HFFc6 (cell line): Measurements from ENCODE around the gene OR14C36. TPM values are rescaled to one million over a fixed set of nuclear protein-coding genes. Genes with fewer than 3 reads are reported as not detected.
"Not testable (repeated sequence)": the region's sequence is repeated elsewhere in the genome, so short reads cannot be mapped to it uniquely, and the experiment has no call there.

Experiments
- DNase-seq: peaks from one replicate; pipeline ENCODE4 v3.0.0-alpha.2; 2018
- H3K27ac Mint-ChIP-seq: 2 replicates; pipeline ENCODE4 v1.8.0; 2020; ENCODE audit warnings: mild to moderate bottlenecking, mixed read lengths
- H3K27me3 Mint-ChIP-seq: 2 replicates; pipeline ENCODE4 v1.8.0; 2021; ENCODE audit warnings: mild to moderate bottlenecking, moderate library complexity, mixed read lengths; ENCODE audit not compliant: insufficient read depth
- H3K36me3 Mint-ChIP-seq: 2 replicates; pipeline ENCODE4 v1.8.0; 2021; ENCODE audit warnings: low read depth, mixed read lengths
- H3K4me1 Mint-ChIP-seq: 2 replicates; pipeline ENCODE4 v1.8.0; 2020; ENCODE audit warnings: low read depth, mixed read lengths
- H3K4me3 Mint-ChIP-seq: 2 replicates; pipeline ENCODE4 v1.8.0; 2020; ENCODE audit warnings: mild to moderate bottlenecking, moderate library complexity, mixed read lengths
- H3K9me3 Mint-ChIP-seq: 2 replicates; pipeline ENCODE4 v1.8.0; 2020; ENCODE audit warnings: mild to moderate bottlenecking, mixed read lengths
- long read RNA-seq: library from polyadenylated mRNA; unstranded; transcript quantifications from one replicate; pipeline ENCODE4 v2.0.0, GENCODE V29; 2019
- total RNA-seq, 6 experiments: library from RNA; stranded (reverse); fragmentation: NEBNext Ultra II Directional; extraction: Animal tissue kit (Norgen Biotek cat#: 25700); gene quantifications; 2 replicates in 1 of 6; 3 replicates in 5 of 6; pipeline ENCODE4 v1.2.3, GENCODE V29; 2021
- TF ChIP-seq, protein P1 (sequence below): fragments of 200-600 bp; sonication (generic); IDR thresholded peaks from 2 replicates; pipeline ENCODE4 v1.5.0; 2021; ENCODE audit warnings: antibody characterized with exemption, mild to moderate bottlenecking

Gene OR14C36, protein sequence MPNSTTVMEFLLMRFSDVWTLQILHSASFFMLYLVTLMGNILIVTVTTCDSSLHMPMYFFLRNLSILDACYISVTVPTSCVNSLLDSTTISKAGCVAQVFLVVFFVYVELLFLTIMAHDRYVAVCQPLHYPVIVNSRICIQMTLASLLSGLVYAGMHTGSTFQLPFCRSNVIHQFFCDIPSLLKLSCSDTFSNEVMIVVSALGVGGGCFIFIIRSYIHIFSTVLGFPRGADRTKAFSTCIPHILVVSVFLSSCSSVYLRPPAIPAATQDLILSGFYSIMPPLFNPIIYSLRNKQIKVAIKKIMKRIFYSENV
- not detected for total RNA-seq
- long read RNA-seq: 0 reads

DNA sequence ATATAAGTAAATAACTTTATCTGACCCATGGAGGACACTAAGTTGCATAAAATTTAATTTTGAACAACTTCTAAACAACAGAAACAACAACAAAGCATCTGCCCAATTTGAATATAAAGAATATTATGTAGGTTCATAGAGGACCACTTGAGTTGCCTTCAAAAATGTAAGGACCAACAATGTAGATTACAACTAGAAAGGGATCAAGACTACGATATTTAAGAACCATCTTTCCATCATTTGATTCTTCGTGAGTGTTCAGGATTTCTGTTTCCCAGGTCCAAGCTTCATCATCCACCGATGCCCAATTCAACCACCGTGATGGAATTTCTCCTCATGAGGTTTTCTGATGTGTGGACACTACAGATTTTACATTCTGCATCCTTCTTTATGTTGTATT is at the start of gene OR14C36:
Gene OR14C36, plus strand, starts transcription at position 301 of the 400 bp plus-strand sequence. Its CDS starts 0 bp downstream, at position 301.
- Mint-ChIP-seq H3K36me3 (no peaks in the 10 kb centered on the region), H3K4me3 (no peak within 1 kb of the TSS), H3K9me3 (peaks cover 27% of the 10 kb centered on the region), H3K4me1 (no peaks in the 10 kb centered on the region), H3K27me3 (no peaks in the 10 kb centered on the region), H3K27ac (no peak within 1 kb of the TSS)
- TF ChIP-seq, protein P1, sequence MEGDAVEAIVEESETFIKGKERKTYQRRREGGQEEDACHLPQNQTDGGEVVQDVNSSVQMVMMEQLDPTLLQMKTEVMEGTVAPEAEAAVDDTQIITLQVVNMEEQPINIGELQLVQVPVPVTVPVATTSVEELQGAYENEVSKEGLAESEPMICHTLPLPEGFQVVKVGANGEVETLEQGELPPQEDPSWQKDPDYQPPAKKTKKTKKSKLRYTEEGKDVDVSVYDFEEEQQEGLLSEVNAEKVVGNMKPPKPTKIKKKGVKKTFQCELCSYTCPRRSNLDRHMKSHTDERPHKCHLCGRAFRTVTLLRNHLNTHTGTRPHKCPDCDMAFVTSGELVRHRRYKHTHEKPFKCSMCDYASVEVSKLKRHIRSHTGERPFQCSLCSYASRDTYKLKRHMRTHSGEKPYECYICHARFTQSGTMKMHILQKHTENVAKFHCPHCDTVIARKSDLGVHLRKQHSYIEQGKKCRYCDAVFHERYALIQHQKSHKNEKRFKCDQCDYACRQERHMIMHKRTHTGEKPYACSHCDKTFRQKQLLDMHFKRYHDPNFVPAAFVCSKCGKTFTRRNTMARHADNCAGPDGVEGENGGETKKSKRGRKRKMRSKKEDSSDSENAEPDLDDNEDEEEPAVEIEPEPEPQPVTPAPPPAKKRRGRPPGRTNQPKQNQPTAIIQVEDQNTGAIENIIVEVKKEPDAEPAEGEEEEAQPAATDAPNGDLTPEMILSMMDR: no peak
- no peak for DNase-seq

GRCh38 chr1:248303324-248303723 is 45.3 kb upstream of the OR14C36 start, which contains the start of gene OR2T12:
OR2T12 (minus strand) TSS chr1:248303424; CDS start chr1:248295578, 7,846 bp downstream.
- TF ChIP-seq, protein P1: no peak
- Mint-ChIP-seq H3K4me3 (no peak within 1 kb of the TSS), H3K27me3 (peaks cover 2% of the 10 kb centered on the region; the same call in 1 of the 2 replicates), H3K4me1 (no peaks in the 10 kb centered on the region), H3K9me3 (peaks cover 24% of the 10 kb centered on the region), H3K27ac (no peak within 1 kb of the TSS), H3K36me3 (no peaks in the 10 kb centered on the region)
- no peak for DNase-seq

DNA sequence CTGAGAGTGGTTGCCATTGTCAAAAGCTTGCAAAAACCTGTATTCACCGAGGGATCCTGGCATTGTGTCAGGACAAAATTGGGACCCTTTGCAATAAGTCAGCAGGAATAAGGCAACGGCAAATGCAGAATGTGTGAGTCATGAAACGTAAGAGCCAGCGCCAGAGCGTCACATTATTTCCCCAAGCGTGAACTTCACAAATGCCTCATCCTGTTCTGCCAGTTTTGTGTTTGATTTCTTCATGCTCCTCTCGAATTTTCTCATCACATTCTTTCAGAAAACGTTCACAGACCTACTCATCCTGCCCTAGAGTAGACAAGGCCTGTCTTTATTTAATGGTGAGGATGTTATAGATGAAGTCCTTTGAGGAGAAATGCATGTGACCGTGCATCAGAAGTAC is 42.9 kb upstream of the OR14C36 start:
- H3K27me3 Mint-ChIP-seq, DNase-seq, H3K4me1 Mint-ChIP-seq, H3K27ac Mint-ChIP-seq, H3K36me3 Mint-ChIP-seq, H3K4me3 Mint-ChIP-seq: not testable (repeated sequence)
- peaks cover 23% of the 10 kb centered on the region for H3K9me3 Mint-ChIP-seq

GRCh38 chr1:248306103-248306502 is 42.5 kb upstream of the OR14C36 start:
- TF ChIP-seq, protein P1: no peak
- Mint-ChIP-seq H3K36me3 (no peaks in the 10 kb centered on the region), H3K4me3 (no peak overlapping the region), H3K4me1 (no peaks in the 10 kb centered on the region), H3K9me3 (peaks cover 23% of the 10 kb centered on the region), H3K27ac (no peak overlapping the region), H3K27me3 (peaks cover 2% of the 10 kb centered on the region; the same call in 1 of the 2 replicates)
- DNase-seq: no peak

DNA sequence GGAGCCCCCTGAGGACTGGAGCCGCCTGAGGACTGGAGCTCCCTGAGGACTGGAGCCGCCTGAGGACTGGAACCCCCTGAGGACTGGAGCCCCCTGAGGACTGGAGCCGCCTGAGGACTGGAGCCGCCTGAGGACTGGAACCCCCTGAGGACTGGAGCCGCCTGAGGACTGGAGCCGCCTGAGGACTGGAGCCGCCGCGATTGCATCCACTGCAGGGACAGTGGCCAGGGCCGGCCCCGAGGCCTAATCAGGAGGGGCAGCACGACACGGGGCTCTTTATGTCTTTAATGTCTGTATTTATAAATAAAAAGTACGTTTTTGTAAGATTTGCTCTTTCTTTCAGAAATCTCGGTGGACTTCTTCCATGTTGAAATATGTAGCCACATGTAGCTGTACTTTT is 41.8 kb upstream of the OR14C36 start:
- H3K27me3 Mint-ChIP-seq, H3K27ac Mint-ChIP-seq, H3K4me3 Mint-ChIP-seq, H3K36me3 Mint-ChIP-seq, DNase-seq, H3K4me1 Mint-ChIP-seq: not testable (repeated sequence)
- peaks cover 25% of the 10 kb centered on the region for H3K9me3 Mint-ChIP-seq

DNA sequence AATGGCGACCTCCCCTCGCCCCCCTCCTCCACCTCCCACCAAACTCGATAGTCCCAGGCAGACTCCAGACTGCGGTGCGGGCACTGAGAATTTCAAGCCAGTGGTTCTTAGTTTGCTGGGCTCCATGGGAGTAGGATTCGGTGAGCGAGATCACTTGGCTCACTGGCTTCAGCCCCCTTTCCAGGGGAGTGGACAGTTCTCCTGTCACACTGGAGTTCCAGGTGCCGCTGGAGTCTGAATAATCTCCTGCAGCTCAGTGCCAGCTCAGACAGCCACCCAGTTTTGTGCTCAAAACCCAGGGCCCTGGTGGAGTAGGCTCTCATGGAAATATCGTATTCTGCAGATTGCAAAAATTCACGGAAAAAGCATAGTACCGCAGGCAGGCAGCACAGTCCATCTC is 31.8 kb upstream of the OR14C36 start:
- Mint-ChIP-seq H3K9me3 (peaks cover 79% of the 10 kb centered on the region), H3K27ac (no peak overlapping the region), H3K27me3 (no peaks in the 10 kb centered on the region), H3K4me1 (no peaks in the 10 kb centered on the region), H3K4me3 (no peak overlapping the region), H3K36me3 (peaks cover 7% of the 10 kb centered on the region; the same call in 1 of the 2 replicates)
- TF ChIP-seq, protein P1: no peak
- DNase-seq: no peak
